ENCODE results near the gene TIMP3. TPM values are rescaled to one million over a fixed set of nuclear protein-coding genes. Genes with fewer than 3 reads are reported as not detected.
A peak's percentile ranks its signal among the peaks of the same experiment; 100 is the strongest.
"Not testable (repeated sequence)": the region's sequence is repeated elsewhere in the genome, so short reads cannot be mapped to it uniquely, and the experiment has no call there.

The TIMP3 gene
- total RNA-seq, 1 donor from 2014 or later, result 116 TPM

DNA sequence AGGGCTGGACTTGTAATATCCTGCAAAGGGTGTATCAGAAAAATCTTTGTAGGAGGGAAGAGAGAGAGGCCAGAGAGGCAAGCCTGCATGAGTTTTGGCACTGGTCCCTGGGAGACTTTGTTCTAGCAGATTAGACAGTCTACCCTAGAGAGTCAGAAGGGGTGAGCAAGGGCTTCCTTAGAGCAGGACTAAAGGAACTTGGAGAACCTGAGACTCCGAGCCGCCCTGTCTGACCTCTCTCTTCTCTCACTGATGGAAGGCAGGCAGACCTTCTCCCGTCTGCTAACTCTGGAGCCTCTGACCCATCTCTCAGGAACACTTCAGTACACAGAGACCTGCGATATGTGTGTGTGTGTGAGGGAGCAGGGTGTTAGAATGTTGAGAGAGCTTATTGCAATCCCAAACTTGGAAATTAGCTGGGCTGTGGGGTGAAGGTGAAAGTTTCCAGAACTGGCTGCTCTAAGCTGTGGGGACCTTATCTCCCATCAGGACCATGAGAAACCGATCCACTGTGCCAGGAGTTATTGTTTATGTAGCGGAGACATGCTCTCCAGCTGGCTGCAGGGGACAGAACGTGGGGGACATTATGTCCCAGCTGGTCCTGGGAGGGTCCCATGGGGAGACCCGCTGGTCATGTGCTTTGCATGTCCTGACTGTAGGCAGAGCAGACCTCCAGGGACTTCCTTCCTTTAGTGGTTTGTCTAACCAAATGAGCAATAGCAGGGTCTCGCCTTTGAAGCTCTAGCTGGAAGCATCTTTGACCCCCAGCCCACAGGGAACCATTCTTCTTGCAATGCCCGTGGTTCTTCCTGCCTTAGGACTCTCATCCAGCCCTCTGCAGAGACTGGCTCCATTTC, 51.1 kb downstream of the TIMP3 start:
- peak in 1 of 2 donors; percentile 9 for DNase-seq (ENCODE audit: low read depth in 2 of 2)

DNA sequence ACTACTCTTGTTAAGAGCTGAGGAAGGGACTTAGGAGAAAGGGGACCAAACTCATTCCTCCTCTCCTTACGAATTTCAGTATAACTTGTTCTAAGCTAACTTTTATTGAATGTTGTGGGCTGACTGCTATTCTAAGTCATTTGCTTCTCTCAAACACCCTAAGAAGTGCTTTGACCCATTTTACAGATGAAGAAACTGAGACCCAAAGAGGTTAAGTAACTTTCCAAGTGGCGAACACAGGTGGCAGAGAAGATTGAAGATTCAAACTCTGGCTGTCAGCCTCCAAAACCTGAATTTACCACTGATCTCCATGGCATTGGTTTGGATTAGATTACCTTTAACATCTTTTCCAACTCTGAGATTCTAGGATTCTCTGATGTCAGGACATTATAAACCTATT, 52.2 kb downstream of the TIMP3 start:
- no peak for DNase-seq (ENCODE audit: low read depth in 2 of 2)

DNA sequence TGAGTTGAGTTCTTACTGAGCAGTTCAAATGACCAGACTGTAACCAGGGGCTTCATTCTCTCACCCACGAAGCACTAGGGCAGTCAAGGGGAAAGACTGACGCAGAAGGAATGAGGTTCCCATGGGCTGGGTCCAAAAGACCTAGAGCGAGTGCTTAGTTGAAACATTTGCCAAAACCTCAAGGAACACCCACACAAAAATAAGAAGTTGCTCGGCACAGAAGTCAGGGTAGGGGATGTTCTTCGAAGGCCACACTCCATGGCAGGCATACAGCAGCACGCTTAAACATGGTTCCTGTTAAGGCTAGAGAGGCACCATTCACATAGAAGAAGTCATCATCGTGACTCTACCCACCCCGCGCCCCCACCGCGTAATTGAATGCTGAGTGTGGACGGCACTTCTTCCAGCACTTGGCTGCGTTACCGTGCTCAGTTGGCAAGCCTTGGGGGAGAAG, 52.9 kb downstream of the TIMP3 start:
- no peak for DNase-seq (ENCODE audit: low read depth in 2 of 2)

DNA sequence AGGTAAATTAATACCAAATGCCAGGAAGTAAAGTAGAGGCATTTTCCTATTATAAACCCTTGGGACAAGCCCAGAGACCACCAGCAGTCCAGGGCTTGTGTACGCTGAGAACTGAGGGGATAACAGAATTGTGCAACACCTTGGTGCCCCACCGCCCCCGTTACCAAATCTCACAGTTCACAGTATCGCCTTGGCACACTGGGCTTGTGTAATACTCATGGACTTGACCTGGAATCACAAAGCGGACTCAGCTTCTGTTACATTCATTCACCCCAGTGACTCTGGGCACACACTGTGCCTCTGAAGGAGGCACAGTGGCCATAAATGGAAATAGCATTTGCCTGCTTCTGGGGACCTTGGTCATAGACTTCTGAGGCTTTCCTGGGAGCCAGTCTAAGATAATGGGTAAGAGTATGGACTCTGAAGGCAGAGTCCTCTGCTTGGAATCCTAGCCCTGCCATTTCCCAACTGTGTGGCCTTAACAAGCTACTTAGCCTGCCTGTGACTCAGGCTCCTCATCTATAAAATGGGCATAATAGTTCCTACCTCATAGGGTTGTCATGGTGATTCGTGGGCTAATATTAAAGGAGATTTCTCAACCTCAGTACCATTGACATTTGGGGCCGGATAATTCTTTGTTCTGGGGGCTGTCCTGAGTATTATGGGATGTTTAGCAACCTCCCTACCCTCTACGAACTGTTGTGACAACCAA, 53.7 kb downstream of the TIMP3 start:
- DNase-seq (ENCODE audit: low read depth in 2 of 2), result no peak

DNA sequence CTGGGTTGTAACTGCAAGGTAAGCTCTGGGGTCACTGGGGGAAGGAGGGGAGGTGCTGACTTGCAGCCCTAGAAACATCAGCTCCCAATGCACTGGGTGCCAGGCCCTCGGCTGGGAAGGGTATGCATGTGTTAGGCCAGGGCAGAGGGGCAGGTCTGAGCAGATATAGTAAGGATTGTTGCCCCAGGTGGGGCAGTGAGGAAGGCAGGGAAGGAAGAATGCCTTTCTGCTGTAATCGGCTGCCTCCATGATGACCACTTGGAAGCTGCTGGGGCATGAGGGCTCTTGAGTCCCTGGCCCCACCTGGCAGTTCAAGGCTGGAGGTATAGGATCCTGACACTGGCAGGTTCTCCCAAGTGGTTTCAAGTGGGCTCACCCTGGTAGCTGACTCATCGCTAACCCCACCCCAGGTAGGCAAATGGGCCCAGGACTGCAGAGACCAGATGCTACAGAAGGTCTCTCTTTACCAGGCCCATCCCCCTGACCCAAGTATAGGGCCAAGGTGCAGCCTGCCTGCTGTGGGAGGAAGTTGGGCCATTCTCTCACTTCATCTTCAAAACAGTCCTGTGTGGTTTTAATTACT, 56.7 kb downstream of the TIMP3 start:
- DNase-seq (ENCODE audit: low read depth in 2 of 2), result no peak

DNA sequence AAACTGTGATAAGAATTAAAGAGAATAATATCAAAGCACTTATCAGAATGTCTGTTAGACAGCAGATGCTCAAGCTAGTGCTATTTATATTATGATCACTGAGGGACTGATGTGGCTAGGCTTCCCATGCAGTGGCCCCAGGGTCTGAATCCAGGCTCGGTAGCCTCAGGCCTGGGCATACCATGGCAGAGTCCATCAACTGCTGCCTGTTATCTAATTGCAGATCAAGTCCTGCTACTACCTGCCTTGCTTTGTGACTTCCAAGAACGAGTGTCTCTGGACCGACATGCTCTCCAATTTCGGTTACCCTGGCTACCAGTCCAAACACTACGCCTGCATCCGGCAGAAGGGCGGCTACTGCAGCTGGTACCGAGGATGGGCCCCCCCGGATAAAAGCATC, 57.5 kb downstream of the TIMP3 start:
- DNase-seq (ENCODE audit: low read depth in 2 of 2), result no peak

DNA sequence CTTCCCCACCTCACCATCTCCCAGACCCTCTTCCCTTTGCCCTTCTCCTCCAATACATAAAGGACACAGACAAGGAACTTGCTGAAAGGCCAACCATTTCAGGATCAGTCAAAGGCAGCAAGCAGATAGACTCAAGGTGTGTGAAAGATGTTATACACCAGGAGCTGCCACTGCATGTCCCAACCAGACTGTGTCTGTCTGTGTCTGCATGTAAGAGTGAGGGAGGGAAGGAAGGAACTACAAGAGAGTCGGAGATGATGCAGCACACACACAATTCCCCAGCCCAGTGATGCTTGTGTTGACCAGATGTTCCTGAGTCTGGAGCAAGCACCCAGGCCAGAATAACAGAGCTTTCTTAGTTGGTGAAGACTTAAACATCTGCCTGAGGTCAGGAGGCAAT, 58.2 kb downstream of the TIMP3 start:
- no peak for DNase-seq (ENCODE audit: low read depth in 2 of 2)

DNA sequence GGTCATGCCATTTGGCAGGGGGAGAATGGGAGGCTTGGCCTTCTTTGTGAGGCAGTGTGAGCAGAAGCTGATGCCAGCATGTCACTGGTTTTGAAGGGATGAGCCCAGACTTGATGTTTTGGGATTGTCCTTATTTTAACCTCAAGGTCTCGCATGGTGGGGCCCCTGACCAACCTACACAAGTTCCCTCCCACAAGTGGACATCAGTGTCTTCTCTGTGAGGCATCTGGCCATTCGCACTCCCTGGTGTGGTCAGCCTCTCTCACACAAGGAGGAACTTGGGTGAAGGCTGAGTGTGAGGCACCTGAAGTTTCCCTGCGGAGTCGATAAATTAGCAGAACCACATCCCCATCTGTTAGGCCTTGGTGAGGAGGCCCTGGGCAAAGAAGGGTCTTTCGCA, 59.8 kb downstream of the TIMP3 start:
- no peak for DNase-seq (ENCODE audit: low read depth in 2 of 2)

DNA sequence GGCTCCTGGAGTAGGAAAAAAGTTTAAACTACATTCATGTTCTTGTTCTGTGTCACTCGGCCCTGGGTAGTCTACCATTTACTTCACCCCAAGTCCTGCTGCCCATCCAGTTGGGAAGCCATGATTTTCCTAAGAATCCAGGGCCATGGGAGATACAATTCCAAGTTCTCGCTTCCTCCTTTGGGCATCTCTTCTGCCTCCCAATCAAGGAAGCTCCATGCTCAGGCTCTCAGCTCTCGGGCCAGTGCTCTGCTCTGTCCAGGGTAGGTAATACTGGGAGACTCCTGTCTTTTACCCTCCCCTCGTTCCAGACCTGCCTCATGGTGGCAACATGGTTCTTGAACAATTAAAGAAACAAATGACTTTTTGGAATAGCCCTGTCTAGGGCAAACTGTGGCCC, 60.6 kb downstream of the TIMP3 start:
- DNase-seq (ENCODE audit: low read depth in 2 of 2), result no peak

DNA sequence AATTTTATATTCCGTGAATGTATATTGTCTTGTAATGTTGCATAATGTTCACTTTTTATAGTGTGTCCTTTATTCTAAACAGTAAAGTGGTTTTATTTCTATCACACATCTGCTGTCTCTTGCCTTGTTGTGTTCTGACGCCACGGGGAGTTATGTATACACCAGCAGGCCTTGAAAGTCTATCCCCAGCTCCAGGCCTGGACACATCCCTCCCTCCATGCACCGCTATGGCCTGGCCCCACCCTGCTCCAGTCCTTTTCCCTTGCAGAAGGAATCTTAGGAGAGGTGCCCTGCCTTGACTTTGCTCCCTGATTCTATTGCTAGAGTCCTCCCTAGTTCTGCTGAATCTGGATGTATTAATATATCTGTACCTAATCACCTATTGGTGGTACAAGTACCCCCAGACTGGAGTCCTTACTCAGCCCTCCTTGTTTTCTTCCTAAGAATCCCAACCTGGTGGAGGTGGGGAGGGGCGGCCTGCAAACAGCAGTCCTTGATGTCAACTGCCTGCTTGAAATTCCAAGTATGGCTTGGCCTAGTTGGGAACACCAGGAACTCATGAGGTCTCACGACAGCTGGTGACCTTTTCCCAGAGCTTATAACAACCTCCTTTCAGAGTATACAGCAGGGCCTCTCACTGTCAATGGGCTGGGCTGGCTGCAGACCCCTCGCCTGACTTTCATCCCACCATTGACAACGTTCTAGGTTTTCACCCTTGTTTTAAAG, 61.6 kb downstream of the TIMP3 start:
- DNase-seq (ENCODE audit: low read depth in 2 of 2), result no peak

DNA sequence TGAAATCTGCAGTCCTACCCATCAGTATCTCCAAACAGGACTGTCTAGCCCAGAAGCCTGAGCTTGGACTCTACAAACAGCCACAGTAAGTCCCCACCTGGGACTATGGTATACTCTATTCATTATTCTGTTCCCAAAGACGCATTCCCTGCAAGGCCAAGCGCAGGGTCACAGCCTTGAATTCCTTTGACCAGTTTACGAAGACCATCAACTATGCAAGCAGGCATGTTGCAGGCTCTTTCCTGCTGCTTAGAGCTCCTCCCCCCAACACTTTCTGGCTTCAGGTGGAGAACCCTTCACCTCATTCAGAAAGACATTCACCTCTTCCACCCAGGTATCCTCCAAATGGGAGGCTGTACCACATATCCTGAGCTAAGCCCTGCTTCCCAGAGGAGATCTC, 62.5 kb downstream of the TIMP3 start:
- no peak for DNase-seq (ENCODE audit: low read depth in 2 of 2)

DNA sequence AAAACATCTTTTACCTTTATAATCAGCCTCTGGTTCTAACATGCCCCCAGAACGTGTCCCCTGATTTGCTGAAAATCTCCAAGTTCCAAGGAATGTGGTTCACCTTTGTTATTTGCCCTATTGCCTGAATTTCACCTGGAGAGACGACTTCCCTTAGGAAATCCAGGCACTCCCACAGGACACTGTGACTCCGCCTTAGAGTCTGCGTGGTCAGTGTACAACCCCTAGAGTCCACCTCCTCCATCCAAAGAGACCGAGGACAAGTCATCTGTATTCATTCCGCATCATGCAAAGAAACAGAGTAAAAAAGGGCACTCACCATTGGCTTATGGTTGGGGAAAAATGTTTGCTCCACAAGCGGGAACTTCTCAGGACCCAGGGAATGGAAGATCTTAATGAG, 63.1 kb downstream of the TIMP3 start:
- DNase-seq (ENCODE audit: low read depth in 2 of 2), result no peak

DNA sequence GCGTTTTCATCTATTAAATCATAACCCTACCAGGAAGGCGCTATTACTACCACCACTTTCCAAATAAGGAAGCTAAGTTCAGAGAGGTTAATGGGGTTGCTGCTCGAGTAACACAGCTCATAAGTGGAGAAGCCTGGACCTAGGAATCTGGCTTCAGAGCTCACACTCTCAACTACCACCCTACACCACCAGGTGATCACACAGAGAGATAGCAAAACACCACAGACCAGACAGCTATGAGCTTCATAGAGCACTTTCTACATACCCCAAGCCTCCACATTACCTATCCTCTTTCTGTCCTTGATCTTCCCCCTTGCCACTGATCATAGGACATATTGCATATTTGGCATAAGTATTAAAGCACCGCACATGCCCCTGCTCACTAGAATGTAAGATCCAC, 65.4 kb downstream of the TIMP3 start:
- DNase-seq (ENCODE audit: low read depth in 2 of 2), result no peak

DNA sequence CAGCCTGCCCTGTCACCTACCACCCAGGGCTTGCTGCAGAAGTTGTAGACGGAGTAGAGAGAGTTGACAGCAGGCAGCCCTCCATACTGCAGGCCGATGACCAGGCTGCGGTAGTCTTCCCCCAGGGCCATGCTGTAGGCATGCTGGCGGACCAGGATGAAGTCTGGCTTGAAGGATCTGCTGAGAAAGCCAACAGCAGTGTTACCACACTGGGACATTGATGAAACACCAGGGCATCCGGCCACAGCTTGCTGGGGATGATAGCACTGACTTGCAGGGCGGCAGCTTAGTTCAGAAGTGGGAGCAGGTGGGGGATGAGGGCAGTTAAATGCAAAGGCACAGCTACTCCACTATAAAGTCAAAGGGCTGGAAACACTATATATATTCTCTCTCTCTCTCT, 67.4 kb downstream of the TIMP3 start:
- no peak for DNase-seq (ENCODE audit: low read depth in 2 of 2)

DNA sequence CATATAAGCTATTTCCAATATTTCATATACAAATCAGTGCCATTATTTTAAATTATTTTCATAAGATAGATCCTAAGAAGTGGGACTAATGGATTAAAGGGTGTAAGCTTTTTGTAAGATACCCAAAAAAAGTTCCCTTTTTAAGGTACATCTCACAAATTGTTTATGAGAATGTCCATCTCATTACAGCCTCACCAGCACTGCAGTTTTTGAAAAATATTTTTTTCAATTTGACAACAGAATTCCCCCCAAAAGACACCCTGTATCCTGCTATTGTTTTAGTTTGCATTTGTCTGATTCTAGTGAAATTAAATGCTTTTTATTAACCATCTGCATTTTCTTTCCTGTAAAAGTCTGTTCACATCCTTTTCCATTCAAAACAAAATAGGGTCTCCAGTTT, 69.0 kb downstream of the TIMP3 start:
- DNase-seq (ENCODE audit: low read depth in 2 of 2), result peak in 1 of 2 donors; percentile 38

DNA sequence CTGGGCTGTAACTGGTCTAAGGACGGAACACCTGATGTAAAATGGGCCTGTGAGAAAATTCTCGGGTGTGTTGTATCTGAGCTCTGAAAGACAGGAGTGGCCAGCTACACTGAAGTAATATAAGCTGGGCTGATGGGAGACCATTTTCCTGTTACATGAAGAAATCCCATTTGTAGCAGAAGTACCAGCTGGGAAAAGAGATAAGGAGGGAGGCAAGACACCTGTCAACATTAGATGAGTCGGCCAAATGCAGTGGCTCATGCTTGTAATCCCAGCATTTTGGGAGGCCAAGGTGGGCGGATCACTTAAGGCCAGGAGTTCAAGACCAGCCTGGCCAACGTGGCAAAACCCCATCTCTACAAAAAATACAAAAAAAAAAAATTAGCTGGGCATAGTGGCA, 72.1 kb downstream of the TIMP3 start:
- not testable (repeated sequence) for DNase-seq (ENCODE audit: low read depth in 2 of 2)

DNA sequence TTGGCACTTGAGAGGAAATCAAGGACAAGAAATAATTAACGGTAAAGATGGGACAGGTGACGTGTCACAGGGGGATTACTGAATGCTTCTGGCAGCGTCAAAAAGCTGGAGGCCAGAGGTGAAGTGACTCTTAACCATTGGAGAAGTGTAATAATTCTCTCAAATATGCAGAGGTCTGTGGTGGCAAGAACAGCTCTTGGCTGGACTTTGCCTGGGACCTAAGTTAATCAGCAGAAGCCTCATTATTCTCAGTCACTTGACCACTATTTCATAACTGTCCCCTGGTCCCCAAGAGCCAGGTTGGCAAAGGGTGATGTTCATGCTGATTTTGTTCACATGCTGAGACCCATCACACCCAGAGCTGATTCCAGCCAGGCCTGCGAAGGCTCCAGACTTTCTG, 72.9 kb downstream of the TIMP3 start:
- DNase-seq (ENCODE audit: low read depth in 2 of 2), result no peak

DNA sequence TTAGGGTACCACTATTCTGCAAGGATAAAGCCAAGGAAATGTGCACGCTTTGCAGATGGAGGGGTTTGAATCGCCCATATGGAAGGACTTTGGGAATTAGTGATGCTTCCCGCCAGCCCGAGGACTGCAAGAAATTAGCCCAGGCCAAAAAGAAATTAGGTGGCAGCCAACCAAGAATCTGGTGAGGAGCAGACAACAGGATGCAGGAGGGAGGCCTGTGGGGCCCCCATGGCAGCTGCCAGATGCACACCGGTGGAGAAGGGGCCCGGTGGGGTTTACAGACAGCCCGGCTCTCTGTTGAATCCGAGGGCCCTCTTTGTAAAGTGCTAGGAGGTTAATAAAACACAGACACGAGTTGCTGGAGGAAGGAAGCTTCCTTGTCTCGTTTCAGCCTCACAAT, 73.5 kb downstream of the TIMP3 start:
- DNase-seq (ENCODE audit: low read depth in 2 of 2), result no peak

DNA sequence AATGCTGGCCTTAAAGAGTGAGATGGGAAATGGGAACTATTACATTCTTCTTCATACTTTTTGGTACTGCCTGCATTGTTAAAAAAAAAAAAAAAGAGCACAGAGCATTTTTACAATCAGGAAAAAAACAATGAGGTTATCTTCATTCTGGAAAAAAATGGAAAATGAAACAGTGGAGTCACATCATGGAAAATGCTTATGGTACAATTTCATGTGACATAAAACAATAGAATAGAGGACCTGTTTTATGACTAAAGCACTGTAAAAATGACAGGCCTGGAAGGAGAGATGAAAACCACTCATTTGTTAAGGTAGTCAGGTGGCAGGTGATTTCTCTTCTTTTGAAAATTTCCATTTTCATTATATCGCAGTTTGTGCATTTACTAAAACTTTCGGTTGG, 75.0 kb downstream of the TIMP3 start:
- DNase-seq (ENCODE audit: low read depth in 2 of 2), result peak; percentile 44 to 87

DNA sequence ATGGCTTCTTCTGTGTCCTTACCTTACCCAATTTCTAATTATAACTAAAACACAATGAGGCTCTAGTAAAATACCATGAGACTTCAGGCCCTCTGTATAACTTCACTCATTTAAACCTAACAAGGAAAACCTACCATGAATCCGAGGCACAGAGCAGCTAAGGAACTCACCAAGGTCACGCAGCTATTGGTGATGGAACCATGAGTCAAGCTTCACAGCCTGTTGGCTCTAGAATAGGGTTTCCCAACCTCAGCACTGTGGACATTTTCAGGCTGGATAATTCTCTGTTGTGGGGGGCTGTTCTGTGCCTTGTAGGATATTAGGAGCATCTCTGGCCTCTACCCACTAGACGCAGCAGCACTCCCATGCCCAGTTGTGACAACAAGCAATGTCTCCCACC, 75.7 kb downstream of the TIMP3 start:
- no peak for DNase-seq (ENCODE audit: low read depth in 2 of 2)

DNA sequence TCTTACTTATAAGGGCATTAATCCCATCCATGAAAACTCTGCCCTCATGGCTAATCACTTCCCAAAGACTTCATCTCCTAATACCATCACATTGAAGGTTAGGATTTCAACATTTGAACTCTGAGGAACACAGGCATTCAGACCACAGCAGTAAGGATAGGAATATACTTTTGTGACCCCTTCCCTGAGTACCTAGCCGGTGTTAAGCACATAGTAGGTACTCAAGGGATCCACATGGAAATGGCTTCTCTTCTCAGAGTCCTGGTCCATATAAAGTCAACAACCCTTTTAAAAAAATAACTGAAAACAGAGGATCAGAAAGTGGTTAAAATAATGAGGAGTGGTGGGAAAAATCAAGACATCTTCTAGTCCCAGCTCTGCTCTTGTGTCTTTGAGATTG, 78.0 kb downstream of the TIMP3 start:
- DNase-seq (ENCODE audit: low read depth in 2 of 2), result no peak

DNA sequence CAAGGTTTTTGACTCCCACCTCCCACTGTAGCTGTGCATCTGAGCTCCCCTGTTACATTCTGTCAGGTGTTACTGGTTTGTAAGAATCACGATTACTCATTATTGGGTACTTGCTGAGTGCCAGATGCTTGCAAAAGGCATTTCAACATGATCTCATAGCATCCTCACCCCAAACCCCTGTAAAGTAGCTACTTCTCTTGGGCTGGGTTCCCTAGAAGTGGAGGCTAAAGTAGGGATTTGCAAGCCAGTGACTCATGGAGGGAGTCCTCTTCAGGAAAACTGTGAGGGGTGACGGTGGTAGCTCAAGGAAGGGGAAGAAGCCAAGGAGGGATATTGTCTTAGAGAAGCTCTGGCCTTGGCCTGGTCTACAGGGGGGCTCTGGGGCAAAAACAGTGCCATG, 78.6 kb downstream of the TIMP3 start:
- DNase-seq (ENCODE audit: low read depth in 2 of 2), result no peak
